HG02678 (cell line): ENCODE data around the gene FKBP10.
"Not testable (repeated sequence)": the region's sequence is repeated elsewhere in the genome, so short reads cannot be mapped to it uniquely, and the experiment has no call there.

Experiments used
- ATAC-seq: cut with Tn5 transposase; IDR thresholded peaks from one replicate; pipeline ENCODE4 v1.9.1; 2021; ENCODE audit warnings: mild to moderate bottlenecking, moderate library complexity; ENCODE audit not compliant: unreplicated experiment

FKBP10 gene

DNA sequence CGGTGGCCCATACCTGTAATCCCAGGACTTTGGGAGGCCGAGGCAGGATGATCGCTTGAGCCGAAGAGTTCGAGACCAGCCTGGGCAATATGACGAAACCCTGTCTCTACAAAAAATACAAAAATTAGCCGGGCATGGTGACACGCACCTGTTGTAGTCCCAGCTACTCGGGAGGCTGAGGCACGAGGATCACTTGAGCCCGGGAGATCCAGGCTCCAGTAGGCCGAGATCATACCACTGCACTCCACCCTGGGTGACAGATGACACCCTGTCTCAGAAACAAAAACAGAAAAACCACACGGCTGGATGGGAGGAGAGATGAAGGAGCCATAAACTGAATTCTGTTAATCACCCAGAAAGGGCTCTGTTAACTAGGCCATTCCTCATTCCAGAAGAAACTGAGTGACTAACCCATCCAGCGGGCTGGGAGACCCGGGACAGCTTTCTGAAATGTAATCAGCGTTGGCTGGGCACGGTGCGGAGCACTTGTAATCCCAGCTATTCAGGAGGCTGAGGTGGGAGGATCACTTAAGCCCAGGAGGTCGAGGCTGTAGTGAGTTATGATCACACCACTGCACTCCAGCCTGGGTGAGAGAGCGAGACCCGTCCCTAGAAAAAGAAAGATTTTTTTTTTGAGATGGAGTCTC is 23.9 kb downstream of the FKBP10 start:
- no peak for ATAC-seq

GRCh38 chr17:41837761-41838538 is 25.1 kb downstream of the FKBP10 start, which contains the start of gene KLHL10:
Gene KLHL10 (plus strand): TSS chr17:41837825. CDS start chr17:41837933, 108 bp downstream.
- no peak for ATAC-seq

DNA sequence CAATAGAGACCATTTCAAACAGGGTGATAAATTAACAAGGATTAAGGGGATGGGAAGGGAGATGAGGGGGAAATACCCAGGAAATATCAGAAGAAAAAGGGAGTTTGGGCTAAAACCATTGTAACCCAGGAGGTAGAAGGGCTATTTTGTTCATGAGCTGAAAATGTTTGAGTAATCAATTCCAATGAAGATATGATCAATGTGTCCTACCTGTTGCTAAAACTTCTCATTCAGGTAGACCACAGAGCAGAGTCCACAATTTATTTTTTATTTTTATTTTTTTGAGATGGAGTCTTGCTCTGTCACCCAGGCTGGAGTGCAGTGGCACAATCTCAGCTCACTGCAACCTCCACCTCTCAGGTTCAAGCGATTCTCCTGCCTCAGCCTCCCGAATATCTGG is 26.6 kb downstream of the FKBP10 start:
- not testable (repeated sequence) for ATAC-seq

GRCh38 chr17:41840781-41841180 is 28.0 kb downstream of the FKBP10 start:
- not testable (repeated sequence) for ATAC-seq

DNA sequence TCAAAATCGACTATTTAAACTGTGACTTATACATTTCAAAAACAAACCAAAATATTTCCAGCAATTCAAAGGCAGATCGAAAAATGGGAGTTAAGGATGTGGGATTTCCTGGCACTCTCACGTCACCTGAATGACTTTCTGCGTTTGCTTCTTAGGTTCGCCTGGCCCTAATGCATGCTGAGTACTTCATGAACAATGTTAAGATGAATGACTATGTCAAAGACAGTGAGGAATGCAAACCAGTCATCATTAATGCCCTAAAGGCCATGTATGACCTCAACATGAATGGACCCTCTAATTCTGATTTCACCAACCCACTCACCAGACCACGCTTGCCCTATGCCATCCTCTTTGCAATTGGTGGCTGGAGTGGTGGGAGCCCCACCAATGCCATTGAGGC is 32.2 kb downstream of the FKBP10 start:
- no peak for ATAC-seq

GRCh38 chr17:41848788-41849187 is 36.0 kb downstream of the FKBP10 start:
- ATAC-seq, result no peak

- ATAC-seq, result no peak
These were observed 36.6 kb downstream of the FKBP10 start for GRCh38 chr17:41849251-41849990.

GRCh38 chr17:41851382-41851781 is 38.6 kb downstream of the FKBP10 start:
- not testable (repeated sequence) for ATAC-seq

- ATAC-seq, result no peak
These were observed 47.6 kb downstream of the FKBP10 start for GRCh38 chr17:41860254-41860931.

DNA sequence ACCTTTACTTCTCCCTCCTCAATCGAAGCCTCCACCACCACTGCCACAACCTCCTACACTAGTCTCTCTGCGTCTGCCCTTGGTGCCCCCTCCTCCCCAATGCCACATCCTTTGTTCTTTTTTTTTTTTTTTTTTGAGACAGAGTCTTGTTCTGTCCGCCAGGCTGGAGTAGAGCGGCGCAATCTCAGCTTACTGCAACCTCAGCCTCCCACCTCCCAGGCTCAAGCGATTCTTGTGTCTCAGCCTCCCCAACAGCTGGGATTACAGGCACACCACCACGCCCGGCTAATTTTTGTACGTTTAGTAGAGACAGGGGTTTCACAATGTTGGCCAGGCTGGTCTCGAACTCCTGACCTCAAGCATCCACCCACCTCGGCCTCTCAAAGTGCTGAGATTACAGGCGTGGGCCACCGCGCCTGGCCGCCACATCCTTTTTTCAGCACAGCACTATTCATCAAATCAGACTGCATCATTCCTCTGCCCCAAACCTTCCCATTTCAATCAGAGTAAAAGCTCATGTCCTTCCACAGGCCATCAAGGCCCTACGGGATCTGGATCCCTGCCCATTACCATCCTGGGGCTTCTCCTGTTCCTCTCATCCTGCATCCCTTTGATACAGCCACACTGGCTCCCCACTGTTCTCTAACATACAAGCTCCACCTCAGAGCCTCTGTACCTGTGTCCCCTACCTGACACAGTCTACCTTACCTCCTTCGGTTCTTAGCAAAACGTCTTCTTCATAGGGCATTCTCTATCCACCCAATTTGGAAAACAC is 50.5 kb downstream of the FKBP10 start:
- no peak for ATAC-seq

DNA sequence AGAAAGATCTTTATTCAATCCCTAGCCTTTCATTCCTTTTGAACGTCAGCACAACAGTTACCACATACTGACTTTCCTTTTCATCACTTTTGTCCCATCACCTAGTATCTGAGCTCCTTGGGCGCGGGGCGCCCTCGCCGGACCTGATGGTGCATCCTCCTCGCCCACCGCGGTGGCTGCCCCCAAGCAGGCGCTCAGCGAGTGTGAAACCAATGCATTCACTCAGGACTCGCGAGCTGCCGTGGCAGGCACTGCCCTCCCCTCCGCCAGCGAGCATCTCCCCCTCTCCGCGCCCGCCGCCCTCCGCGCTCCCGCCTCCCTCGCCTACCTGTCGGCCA is 51.7 kb downstream of the FKBP10 start:
- peak; percentile 27 for ATAC-seq

GRCh38 chr17:41864836-41865595 is 52.2 kb downstream of the FKBP10 start, which contains the start of gene KLHL11:
Gene KLHL11 (minus strand): TSS chr17:41865423. CDS start chr17:41865370, 53 bp downstream.
- peak; percentile 91 for ATAC-seq

DNA sequence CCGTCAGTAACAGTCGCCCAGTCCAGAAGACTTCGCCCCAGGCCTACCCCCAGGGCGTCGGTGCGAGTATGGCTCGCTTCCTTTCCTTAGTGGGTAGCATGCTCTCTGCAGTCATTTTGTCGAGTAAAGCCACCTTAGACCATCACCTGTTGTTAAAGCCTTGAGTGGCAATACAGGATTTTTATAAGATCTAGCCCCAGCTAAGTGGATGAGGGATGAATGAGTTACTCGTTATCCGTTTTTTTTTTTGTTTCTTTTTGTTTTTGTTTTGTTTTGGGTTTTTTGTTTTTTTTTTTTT is 52.7 kb downstream of the FKBP10 start:
- ATAC-seq, result no peak

- no peak for ATAC-seq
These were observed 55.8 kb downstream of the FKBP10 start for GRCh38 chr17:41868568-41868967.

DNA sequence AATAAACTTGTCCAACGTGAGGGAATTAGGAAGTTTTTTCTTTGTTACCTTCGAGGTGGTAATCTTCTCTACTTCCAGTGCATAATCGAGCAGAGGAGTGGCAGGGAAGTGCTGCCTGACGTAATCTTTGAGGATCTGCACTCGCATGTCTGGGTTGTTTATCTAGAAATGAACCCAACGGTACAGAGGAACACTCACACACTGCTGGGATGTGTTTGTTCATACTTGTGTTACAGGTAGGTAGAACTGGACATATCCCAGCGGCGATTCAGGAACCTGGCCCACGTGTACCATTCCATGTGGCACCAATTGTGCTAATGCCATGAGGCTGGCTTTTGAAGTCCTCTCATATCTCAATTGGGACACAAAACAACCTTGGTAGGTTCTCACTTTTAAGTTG is 56.6 kb downstream of the FKBP10 start:
- ATAC-seq, result no peak

DNA sequence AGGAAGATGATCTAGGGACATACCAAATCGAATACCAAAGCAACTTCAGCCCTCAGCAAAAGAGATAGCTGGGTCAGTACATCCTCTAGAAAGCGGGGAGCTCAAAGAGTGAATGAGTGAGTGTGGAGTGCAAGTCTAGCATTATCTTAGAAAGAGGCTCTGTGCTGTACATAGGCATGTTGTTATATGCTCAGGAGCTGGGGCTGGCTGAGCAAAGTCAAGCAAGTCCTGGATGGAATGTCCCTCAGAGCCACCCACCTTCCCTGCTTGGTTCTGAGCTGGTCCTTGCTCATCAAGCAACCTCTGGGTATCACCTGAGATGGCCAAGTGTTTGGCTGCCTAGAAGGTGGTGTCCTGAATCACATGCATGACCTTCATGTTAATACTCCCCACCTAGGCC is 57.3 kb downstream of the FKBP10 start:
- no peak for ATAC-seq

- ATAC-seq, result no peak
These were observed 57.8 kb downstream of the FKBP10 start for GRCh38 chr17:41870627-41871026.

DNA sequence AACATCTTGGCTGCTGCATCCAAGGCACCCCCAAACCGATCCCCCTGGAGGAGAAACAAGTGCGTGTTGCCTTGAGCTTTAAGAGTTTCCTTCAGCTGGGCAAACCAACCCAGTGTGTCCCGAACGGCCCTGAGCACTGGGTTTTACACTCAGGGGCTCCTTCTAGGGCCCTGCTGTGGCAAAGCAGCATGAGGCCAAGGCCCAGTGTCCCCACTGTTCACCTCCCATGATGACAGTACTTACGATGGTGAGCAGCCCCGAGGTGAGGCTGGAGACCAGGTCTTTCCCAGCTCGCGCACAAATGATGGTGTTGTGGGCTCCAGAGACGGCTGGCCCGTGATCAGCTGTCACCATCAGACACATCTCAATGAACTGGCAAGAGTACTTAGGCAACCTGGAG is 59.0 kb downstream of the FKBP10 start:
- no peak for ATAC-seq
